ENCODE results near the gene CD300LF. TPM values are rescaled to one million over a fixed set of nuclear protein-coding genes. Genes with fewer than 3 reads are reported as not detected.

CD300LF gene
- total RNA-seq, 1 donor from 2014 or later = not detected

- no peak for DNase-seq (ENCODE audit: low read depth, low spot score)
- peaks cover 42% of the 10 kb centered on the region for H3K4me1 Mint-ChIP-seq
- TF ChIP-seq CTCF (conservative IDR thresholded peaks at IDR 0.05) = no peak
- H3K27me3 Mint-ChIP-seq (ENCODE audit: low read depth) = peaks cover 34% of the 10 kb centered on the region
- no peak overlapping the region for H3K4me3 Mint-ChIP-seq
- H3K27ac Mint-ChIP-seq (ENCODE audit: unreplicated experiment) = no peak overlapping the region
- H3K9me3 Mint-ChIP-seq = no peaks in the 10 kb centered on the region
- H3K36me3 Mint-ChIP-seq (ENCODE audit: low read depth) = no peaks in the 10 kb centered on the region
Observed at GRCh38 chr17:74742978-74743545, 30.3 kb upstream of the CD300LF start.

GRCh38 chr17:74742153-74742515, 29.4 kb upstream of the CD300LF start:
- DNase-seq (ENCODE audit: low read depth, low spot score) = no peak
- Mint-ChIP-seq H3K27me3 (ENCODE audit: low read depth) (peaks cover 43% of the 10 kb centered on the region), H3K4me3 (no peak overlapping the region), H3K9me3 (no peaks in the 10 kb centered on the region), H3K36me3 (ENCODE audit: low read depth) (no peaks in the 10 kb centered on the region), H3K27ac (ENCODE audit: unreplicated experiment) (no peak overlapping the region), H3K4me1 (peaks cover 43% of the 10 kb centered on the region)
- TF ChIP-seq CTCF (conservative IDR thresholded peaks at IDR 0.05) = no peak

- Mint-ChIP-seq H3K4me1 (peaks cover 38% of the 10 kb centered on the region), H3K27ac (ENCODE audit: unreplicated experiment) (no peak overlapping the region), H3K36me3 (ENCODE audit: low read depth) (no peaks in the 10 kb centered on the region), H3K27me3 (ENCODE audit: low read depth) (peaks cover 44% of the 10 kb centered on the region), H3K4me3 (no peak overlapping the region), H3K9me3 (no peaks in the 10 kb centered on the region)
- TF ChIP-seq CTCF (conservative IDR thresholded peaks at IDR 0.05) = no peak
- no peak for DNase-seq (ENCODE audit: low read depth, low spot score)
Observed at GRCh38 chr17:74740641-74741387, 28.1 kb upstream of the CD300LF start.

GRCh38 chr17:74740173-74740572, 27.4 kb upstream of the CD300LF start:
- no peaks in the 10 kb centered on the region for H3K36me3 Mint-ChIP-seq (ENCODE audit: low read depth)
- no peak overlapping the region for H3K27ac Mint-ChIP-seq (ENCODE audit: unreplicated experiment)
- DNase-seq (ENCODE audit: low read depth, low spot score) = no peak
- H3K27me3 Mint-ChIP-seq (ENCODE audit: low read depth) = peaks cover 44% of the 10 kb centered on the region
- TF ChIP-seq CTCF (conservative IDR thresholded peaks at IDR 0.05) = no peak
- peaks cover 38% of the 10 kb centered on the region for H3K4me1 Mint-ChIP-seq
- no peaks in the 10 kb centered on the region for H3K9me3 Mint-ChIP-seq
- H3K4me3 Mint-ChIP-seq = peak overlapping the region; percentile 24

- H3K9me3 Mint-ChIP-seq = no peaks in the 10 kb centered on the region
- no peak overlapping the region for H3K4me3 Mint-ChIP-seq
- no peaks in the 10 kb centered on the region for H3K36me3 Mint-ChIP-seq (ENCODE audit: low read depth)
- peaks cover 44% of the 10 kb centered on the region for H3K27me3 Mint-ChIP-seq (ENCODE audit: low read depth)
- no peak overlapping the region for H3K27ac Mint-ChIP-seq (ENCODE audit: unreplicated experiment)
- TF ChIP-seq CTCF (conservative IDR thresholded peaks at IDR 0.05) = no peak
- DNase-seq (ENCODE audit: low read depth, low spot score) = no peak
- peaks cover 33% of the 10 kb centered on the region for H3K4me1 Mint-ChIP-seq
Observed at GRCh38 chr17:74739227-74739831, 26.6 kb upstream of the CD300LF start.

Data from neural crest cell (in vitro differentiated cells).